IPS DF 4.7 (cell line): Measurements from ENCODE around the gene MYRIP.
A peak's percentile ranks its signal among the peaks of the same experiment; 100 is the strongest.
"Not testable (repeated sequence)": the region's sequence is repeated elsewhere in the genome, so short reads cannot be mapped to it uniquely, and the experiment has no call there.

ENCODE experiments used
- DNase-seq: peaks from one replicate; pipeline ENCODE4 v3.0.0-alpha.2; 2013; ENCODE audit warnings: low spot score; ENCODE audit errors: extremely low read depth

Gene MYRIP

GRCh38 chr3:40267937-40268724, 458.7 kb downstream of the MYRIP start:
- no peak for DNase-seq

GRCh38 chr3:40268802-40269524, 459.6 kb downstream of the MYRIP start:
- DNase-seq: no peak

GRCh38 chr3:40278791-40279190, 469.4 kb downstream of the MYRIP start:
- DNase-seq: no peak

- DNase-seq: no peak
Observed at GRCh38 chr3:40281995-40282394, 472.6 kb downstream of the MYRIP start.

GRCh38 chr3:40283057-40283456, 473.6 kb downstream of the MYRIP start:
- DNase-seq: not testable (repeated sequence)

GRCh38 chr3:40287248-40287647, 477.8 kb downstream of the MYRIP start:
- DNase-seq: no peak

- DNase-seq: no peak
Observed at GRCh38 chr3:40290396-40290795, 481.0 kb downstream of the MYRIP start.

GRCh38 chr3:40291471-40291870, 482.1 kb downstream of the MYRIP start:
- DNase-seq: no peak

- peak; percentile 22 for DNase-seq
Observed at GRCh38 chr3:40292637-40293349, 483.4 kb downstream of the MYRIP start.

GRCh38 chr3:40294434-40294833, 485.0 kb downstream of the MYRIP start:
- DNase-seq: no peak

- DNase-seq: no peak
Observed at GRCh38 chr3:40298075-40298474, 488.7 kb downstream of the MYRIP start.

GRCh38 chr3:40299130-40299720, 489.8 kb downstream of the MYRIP start:
- no peak for DNase-seq

- no peak for DNase-seq
Observed at GRCh38 chr3:40299721-40300335, 490.4 kb downstream of the MYRIP start.

- DNase-seq: no peak
Observed at GRCh38 chr3:40302784-40303183, 493.4 kb downstream of the MYRIP start.

- no peak for DNase-seq
Observed at GRCh38 chr3:40304352-40304751, 494.9 kb downstream of the MYRIP start.

GRCh38 chr3:40306336-40306735, 496.9 kb downstream of the MYRIP start:
- no peak for DNase-seq

GRCh38 chr3:40307176-40307575, 497.8 kb downstream of the MYRIP start:
- no peak for DNase-seq

- DNase-seq: no peak
Observed at GRCh38 chr3:40308725-40309417, 499.5 kb downstream of the MYRIP start.

- DNase-seq: peak; percentile 86
Observed at GRCh38 chr3:40309418-40309924, 500.1 kb downstream of the MYRIP start, which contains the start of gene EIF1B. TSS of gene EIF1B (plus strand) at chr3:40309707. CDS start at chr3:40309942, 235 bp downstream.
